Fibroblast of skin of abdomen (primary cell): ENCODE data around the gene SNAP91.

Experiments
- DNase-seq: peaks from one replicate; pipeline ENCODE4 v3.0.0-alpha.2; 2013

The SNAP91 gene

GRCh38 chr6:83539678-83540077 is 169.2 kb downstream of the SNAP91 start:
- DNase-seq = no peak

GRCh38 chr6:83536647-83537589 is 172.0 kb downstream of the SNAP91 start:
- DNase-seq = no peak

GRCh38 chr6:83536034-83536646 is 172.8 kb downstream of the SNAP91 start:
- peak; percentile 25 for DNase-seq

DNA sequence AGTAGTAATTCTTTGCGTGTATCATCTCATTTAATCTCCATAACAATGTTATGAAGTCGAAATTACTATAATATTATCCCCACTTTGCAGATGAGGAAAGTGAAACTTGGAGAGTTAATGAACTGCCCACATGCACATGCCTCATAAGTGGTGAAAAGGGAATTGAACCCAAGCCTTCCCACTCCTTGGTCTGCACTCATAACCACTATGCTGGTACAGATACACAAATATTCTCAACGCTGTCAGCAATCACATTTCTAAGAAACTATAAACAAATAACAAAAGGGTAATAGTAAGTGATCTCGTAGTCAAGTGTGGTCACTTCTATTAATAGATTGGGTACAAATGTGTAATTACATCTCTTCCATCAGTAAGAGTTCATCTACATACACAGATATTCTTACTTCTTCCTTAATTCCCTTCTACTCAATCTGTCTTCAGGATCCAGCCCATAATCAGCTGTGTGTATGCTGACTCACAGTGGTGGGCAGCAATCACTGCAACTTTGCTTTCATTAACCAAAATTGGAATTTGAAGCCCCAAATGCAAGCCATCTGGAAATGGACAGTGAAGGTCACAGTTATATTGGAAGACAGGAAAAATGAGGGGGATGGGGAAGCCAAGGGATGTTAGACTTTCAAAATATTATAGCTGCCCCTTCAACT is 190.0 kb downstream of the SNAP91 start:
- DNase-seq = peak; percentile 39

DNA sequence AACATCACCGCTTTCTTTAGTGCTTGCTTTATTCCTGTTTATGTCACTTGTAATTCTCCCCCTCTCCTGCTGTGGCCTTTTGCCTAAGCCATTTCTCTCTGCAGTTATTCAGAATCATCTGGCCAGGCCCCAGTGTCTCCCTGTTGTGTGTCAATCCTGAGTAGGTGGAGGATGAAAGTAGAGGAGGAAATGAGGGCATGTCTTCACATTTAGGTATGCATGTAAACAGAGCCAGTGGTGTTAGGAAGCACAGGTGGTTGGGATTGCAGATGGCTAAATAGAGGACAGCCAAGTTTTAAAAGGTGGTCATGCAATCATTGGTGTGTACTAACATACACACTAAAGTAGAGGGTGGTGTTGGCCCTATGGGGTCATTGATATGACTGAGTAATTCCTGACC is 191.4 kb downstream of the SNAP91 start:
- no peak for DNase-seq

DNA sequence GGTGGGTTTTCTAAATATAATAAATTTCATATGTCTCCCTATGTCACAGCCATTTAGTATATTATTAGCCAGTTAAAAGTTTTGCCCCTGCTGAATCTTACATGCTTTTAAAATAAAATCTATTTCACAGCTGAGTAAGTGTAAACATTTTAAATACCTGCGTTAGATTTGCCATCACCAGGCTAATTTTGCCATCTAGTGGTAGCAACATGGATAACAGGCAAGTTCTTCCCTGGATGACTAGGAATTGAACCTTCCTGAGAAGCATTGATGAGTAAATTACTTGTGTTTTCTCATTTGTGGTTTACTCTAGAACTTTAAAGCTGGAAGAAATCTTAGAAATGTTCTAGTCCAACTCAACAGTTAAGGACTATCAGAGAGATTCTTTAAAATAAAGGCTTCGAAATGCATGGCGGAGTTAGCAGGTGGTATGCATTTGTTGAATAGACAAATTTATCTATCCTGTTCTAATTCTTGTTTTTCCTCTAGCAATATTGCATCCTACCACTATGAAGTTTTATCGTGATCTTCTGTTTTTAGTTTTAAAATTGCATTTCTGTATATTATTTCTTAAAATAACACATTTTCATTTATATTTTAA is 193.9 kb downstream of the SNAP91 start:
- DNase-seq = peak; percentile 53

- no peak for DNase-seq
Observed at GRCh38 chr6:83514466-83514865, 194.4 kb downstream of the SNAP91 start.

- peak; percentile 41 for DNase-seq
Observed at GRCh38 chr6:83511901-83512681, 196.8 kb downstream of the SNAP91 start, which contains the start of gene PRSS35. PRSS35 (plus strand) TSS chr6:83512534; CDS start chr6:83523442, 10,908 bp downstream.

- no peak for DNase-seq
Observed at GRCh38 chr6:83511266-83511665, 197.6 kb downstream of the SNAP91 start.

- DNase-seq = no peak
Observed at GRCh38 chr6:83510791-83511190, 198.1 kb downstream of the SNAP91 start.

DNA sequence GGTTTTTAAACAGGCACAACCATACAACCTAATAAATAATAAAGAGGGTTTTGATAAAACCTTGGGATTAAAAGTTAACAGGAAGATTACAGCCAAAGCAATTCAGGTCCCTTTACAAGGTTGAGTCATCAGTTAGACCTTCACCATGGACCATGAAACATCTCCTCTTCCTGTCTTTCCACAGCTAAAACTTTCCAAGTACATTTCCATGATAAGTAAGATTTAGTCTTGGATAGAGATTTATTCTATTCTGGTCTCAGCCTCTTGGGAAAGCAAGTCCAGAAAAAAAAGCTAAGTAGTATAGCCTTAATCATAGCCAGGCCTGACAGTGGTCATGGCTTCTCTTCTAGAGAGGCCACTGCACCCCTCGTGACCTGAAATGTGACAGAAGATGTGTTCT is 199.5 kb downstream of the SNAP91 start:
- no peak for DNase-seq

GRCh38 chr6:83505356-83505755 is 203.5 kb downstream of the SNAP91 start:
- no peak for DNase-seq
